HG03571 (cell line): ENCODE data around the gene PBX1.

Source experiments
- ATAC-seq: cut with Tn5 transposase; IDR thresholded peaks from one replicate; pipeline ENCODE4 v1.9.1; 2021; ENCODE audit not compliant: unreplicated experiment

PBX1 gene

DNA sequence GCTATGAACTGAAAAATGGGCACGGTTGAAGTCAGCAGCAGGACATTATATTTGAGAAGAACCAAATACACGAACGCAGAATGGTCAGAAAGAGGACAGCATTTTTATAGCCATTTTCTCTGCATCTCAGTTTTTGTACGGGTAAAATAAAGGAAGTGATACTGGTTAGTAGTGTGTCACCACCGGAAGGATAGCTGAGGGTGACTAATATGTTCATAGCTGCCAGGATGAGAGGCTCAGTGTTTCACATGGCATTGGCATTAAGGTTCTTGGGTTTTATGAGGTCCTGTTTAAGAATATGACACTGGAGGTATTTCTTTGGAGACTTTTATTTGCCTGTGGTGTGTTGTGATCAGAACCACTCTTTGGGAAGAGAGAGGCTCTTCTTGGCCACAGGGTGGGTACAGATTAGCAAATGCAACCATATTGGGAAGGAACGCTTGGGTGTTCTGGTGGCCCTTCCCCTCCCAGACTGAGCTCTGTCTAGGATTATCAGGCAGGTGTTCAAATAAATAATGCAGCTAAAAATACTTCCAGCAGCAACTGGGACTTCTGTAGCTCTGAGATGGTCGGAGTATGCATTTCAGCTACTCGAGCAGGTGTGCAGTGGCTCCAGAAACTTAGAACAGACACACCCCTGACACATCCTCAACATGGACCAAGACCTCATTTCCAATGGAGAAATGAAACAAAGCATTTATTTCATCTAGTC is 158.2 kb downstream of the PBX1 start:
- peak; percentile 89 for ATAC-seq

DNA sequence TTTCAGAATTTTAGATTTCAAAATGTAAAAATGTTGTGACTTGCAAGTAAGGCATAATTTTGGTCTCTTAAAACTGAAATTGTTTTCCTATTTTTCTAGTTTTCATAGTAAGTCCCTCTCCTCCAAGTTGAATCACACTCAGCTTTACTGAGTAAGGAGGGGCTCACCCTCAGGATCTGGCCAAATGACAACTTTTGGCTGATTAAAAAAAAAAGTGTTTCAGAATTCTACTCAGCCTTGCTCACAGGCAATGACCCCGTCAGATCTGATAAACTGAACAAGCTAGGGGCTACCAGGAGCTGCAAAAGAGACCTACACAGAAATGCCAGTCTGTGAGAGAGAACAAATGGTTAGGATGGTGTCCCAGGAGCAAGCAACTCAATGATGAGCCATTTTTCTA is 159.8 kb downstream of the PBX1 start:
- ATAC-seq, result no peak

GRCh38 chr1:164719676-164720439 is 160.9 kb downstream of the PBX1 start:
- ATAC-seq, result no peak

DNA sequence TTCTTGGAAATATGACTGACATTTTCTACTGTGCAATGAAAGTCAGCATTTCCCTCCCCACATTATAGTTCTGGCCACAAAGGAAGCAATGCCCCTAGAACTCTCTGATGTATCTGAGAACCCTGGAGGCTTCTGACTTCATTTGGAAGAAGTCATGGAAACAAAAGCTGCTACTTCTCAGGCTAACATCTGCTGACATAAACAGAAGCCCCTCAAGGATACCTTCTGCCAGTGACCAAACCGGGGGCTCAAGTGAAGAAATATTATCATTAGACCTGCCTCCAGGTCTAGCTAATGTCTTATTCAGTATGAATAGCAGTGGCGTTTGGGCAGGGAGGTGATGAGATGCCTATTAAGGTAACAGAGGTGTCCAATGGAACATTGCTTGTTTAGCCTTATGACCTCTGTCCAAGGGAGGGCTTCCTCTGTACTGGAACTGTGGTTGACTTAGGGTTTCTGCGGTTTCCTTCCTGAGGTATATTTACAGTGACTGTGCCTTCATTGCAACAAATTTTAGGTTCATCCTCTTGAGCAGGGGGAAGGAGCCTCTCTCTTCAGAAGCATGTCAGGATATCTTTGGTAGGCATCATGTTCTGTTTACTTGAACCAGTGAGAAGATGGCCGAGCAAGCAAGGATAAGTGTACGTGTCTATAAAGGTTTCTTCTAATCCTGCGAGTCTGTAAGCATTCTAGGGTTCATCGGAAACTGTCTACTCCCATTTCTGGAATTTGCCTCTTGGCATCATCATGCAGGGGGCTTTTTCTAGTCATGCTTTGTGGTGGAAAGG is 161.7 kb downstream of the PBX1 start:
- ATAC-seq, result no peak

DNA sequence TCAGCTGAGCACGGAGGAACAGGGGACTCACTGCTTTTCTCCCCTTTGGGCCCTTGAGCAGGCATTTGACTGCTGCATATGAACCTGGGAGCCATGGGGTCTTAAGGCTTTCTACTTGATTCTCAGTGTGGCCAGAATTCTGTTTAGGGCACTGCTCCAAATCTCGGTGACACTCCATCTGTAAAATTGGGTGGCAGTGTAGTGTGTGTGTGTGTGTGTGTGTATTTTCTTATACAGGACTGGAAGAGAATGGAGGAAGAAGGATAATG is 162.2 kb downstream of the PBX1 start:
- no peak for ATAC-seq

- no peak for ATAC-seq
Measured at GRCh38 chr1:164723296-164723798, 164.4 kb downstream of the PBX1 start.

GRCh38 chr1:164725401-164725800 is 166.4 kb downstream of the PBX1 start:
- ATAC-seq, result no peak

DNA sequence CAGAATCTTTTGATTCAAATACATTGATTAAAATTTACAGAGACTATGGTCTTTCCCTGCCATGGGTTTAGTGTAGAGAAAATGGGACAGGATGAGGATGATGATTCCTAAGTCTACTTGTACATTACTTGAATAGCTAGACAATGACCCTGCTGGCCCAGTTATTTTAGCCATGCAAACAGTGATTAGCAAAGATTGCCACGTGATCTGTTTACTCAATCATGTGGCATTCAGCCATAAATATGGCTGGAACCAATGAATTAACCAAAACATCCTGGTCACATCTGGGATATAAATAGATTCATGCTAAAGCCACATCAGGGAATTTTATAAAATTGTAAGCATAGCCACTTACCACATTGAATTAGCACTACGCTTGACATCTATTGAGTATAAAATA is 167.3 kb downstream of the PBX1 start:
- no peak for ATAC-seq

DNA sequence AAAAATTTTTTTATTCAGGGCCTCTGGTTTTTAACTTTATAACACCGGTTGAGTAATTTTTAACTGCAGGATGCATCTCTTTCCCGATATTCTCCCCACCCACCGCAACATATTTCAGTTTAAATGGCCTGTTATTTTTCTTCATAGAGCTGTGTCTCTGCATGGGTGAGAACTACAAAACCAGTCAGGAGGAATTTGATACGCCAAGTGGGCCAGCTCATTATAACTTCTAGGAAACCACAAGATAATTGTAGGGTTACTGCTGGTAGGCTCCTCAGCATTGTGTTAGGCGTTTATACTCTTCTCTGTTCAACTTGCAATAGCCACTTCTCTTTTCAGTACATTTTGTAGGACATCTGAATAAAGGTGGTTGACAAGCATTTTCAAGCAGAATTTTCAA is 169.7 kb downstream of the PBX1 start:
- ATAC-seq, result no peak

DNA sequence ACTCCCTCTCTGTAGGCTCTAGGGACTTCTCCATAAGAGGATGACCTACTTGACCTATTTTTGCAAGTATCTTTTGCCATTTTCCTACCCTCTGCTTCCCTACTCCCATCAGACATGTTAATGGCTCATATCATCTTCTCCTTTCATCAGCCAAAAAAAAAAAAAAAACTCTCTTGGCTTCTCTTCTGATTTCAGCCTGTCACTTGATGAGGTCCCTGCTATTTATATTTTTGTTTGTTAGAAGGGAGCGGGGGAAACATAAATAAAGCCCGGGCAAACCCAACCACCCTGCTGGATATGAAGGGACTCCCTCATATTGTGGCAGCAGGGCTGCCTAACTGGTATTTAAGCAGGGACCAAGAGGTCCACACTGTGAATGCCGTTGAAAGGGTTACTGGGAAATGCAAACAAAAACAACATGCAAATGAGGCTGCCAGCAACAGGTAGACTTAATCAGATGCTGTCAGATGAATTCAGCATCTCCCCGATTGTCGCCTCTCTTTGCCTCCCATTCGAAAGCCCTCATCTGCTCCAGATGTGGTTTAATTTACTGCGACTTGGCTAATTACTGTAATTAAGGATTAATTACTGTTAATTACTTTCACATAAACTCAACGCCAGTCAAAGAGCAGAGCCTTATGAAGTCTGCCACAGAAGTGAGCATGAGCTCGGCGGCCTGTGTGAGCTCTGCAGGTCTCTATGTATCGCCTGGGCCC is 172.3 kb downstream of the PBX1 start:
- no peak for ATAC-seq

DNA sequence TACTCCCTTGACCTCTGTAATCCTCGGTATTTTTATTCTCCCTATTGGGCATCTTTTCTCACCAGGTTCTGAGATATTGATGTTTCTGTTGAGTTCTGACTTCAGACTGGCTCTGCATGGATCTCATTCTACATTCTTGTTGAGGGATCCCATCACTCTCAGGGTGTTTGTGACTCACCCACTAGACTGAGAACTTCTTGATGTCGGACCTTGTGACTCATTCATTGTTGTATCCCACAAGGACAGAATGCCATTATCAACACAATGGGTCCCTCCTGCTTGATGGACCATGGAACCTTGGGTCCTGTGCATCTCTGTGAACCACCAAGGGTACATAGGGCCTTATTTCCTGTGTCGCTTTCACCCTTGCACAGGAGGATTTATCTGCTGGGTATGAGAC is 174.1 kb downstream of the PBX1 start:
- ATAC-seq, result no peak

- ATAC-seq, result no peak
Measured at GRCh38 chr1:164733734-164734133, 174.8 kb downstream of the PBX1 start.

- no peak for ATAC-seq
Measured at GRCh38 chr1:164735315-164736052, 176.5 kb downstream of the PBX1 start.

DNA sequence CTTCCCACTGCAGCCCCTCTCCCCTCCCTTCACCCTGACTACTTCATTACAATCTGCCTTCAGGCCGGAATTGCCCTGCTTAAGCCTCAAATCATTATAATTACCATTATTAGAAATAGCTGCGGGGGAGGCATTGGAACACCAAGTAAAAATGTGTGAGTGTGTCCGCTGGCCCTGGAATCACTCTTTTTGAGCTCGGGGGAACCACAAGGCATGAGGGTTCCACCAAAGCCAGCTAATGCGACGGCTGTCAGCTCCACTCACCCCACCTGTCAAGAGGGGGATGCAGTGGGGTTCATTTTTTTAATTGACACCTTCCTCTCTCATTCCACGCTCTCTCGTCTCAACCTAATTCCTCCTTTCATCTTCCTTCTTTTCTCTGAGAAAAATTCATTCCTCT is 177.2 kb downstream of the PBX1 start:
- ATAC-seq, result no peak

GRCh38 chr1:164739189-164739588 is 180.2 kb downstream of the PBX1 start:
- ATAC-seq, result no peak

DNA sequence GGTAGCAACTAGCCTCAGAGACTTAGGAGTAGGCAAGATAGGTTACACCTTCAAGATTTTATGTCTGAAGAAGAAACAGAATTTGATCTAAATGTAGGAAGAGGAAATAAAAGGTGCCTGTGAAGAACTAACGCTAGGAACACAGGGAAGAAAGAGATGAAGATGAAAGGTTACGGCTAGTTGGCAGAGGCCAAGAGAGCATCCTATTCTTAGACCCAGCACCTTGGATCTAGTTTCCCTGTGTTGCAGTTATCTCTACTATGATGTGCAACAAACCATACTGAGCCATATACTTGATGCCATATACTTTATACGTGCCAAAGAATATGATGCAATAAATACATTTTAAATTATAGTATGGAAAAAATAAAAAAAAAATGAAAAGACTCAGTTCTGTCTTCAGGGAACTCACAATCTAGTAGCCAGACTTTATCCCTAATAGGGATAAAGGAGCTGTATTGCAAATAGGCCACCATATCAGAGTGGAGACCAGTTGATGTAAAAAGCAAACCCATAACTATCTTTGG is 181.1 kb downstream of the PBX1 start:
- no peak for ATAC-seq

DNA sequence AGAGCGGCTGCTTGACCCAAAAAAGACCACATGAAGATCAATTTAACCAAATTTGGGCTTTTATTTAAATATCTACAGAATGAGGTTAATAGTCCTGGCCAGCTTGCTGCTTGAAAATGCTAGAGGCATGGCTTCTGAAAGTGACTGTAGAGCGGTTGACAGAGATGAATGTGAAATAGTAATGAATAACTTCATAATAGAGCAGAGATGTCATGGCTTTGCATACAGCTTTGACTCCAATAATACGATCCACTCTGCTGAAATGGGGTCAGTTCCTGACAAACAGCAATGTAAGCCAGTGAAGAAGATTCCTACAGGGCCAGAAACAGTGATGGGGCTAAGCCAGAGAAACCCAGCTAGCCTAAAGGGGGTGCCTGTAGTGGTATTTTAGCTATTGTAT is 183.8 kb downstream of the PBX1 start:
- no peak for ATAC-seq

DNA sequence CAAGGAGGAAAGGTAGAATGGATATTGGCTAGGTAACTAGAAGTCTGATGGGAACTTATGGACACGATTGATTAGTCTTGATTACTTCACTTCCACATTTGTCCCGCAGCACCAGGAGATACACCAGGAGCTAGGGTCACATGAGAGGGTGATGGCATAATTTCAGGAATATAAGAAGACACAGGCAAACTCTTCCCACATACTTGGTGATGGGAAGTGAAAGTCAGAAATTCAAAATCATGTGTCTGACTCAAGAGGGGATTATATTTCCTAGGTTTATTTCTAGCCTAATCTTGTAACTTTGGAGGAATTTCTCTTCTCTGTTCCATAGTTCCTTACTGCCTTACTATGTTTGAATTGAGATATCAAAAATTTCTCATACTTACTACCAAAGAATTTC is 185.0 kb downstream of the PBX1 start:
- ATAC-seq, result no peak

- no peak for ATAC-seq
Measured at GRCh38 chr1:164745736-164746135, 186.8 kb downstream of the PBX1 start.

GRCh38 chr1:164746632-164747031 is 187.6 kb downstream of the PBX1 start:
- no peak for ATAC-seq
